HL-60 (cell line): ENCODE measurements around the gene INTS1.

Experiments
- CTCF ChIP-seq: IDR thresholded peaks from one replicate; pipeline ENCODE4 v1.5.1; 2011; ENCODE audit warnings: low read length, control low read depth, inconsistent platforms; ENCODE audit not compliant: insufficient read depth
- POLR2AphosphoS5 ChIP-seq: IDR thresholded peaks from 2 replicates; pipeline ENCODE4 v1.6.1; 2012; ENCODE audit warnings: low read depth

- TF ChIP-seq CTCF (no peak), POLR2AphosphoS5 (no peak)
Measured at GRCh38 chr7:1486571-1486970, 17.6 kb downstream of the INTS1 start.
